Hepatocyte (in vitro differentiated cells): ENCODE results near the gene AMY2B.
"Not testable (repeated sequence)": the region's sequence is repeated elsewhere in the genome, so short reads cannot be mapped to it uniquely, and the experiment has no call there.

Experiments used
- CTCF ChIP-seq: fragments of 200-600 bp; sonication (generic); IDR thresholded peaks from 2 replicates; pipeline ENCODE4 v1.5.1; 2016; ENCODE audit warnings: antibody characterized with exemption, mild to moderate bottlenecking; ENCODE audit not compliant: poor library complexity
- EZH2 ChIP-seq: fragments of 200-600 bp; sonication (generic); IDR thresholded peaks from 2 replicates; pipeline ENCODE4 v1.6.1; 2016; ENCODE audit warnings: antibody characterized with exemption, mild to moderate bottlenecking, borderline replicate concordance
- EZH2phosphoT487 ChIP-seq: fragments of 200-600 bp; sonication (generic); IDR thresholded peaks from one replicate; pipeline ENCODE4 v1.6.1; 2018; ENCODE audit warnings: antibody characterized with exemption, mild to moderate bottlenecking, low read depth, moderate library complexity; ENCODE audit not compliant: unreplicated experiment, severe bottlenecking

DNA sequence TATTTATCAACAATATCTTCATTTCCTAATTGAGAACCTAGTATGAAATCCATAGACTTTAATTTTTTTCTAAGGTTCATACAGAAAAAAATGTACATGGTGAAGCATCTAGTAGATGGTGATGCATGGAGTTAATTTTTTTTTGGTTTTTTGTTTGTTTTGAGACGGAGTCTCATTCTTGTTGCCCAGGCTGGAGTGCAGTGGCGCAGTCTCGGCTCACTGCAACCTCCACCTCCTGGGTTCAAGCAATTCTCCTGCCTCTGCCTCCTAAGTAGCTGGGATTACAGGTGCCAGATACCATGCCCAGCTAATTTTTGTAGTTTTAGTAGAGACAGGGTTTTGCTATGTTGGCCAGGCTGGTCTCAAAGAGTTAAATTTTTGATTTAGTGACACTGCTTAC, 10.3 kb upstream of the AMY2B start:
- TF ChIP-seq CTCF, EZH2, EZH2phosphoT487: not testable (repeated sequence)
